Activated CD4-positive, alpha-beta T cell treated with anti-CD3 and anti-CD28 coated beads, Interleukin-2, amount 50 U/mL, for 24 hours (primary cell): ENCODE results near the gene PLEKHS1.
"Not testable (repeated sequence)": the region's sequence is repeated elsewhere in the genome, so short reads cannot be mapped to it uniquely, and the experiment has no call there.

ENCODE experiments used
- DNase-seq, 2 donors: peaks; one replicate each; pipeline ENCODE4 v3.0.0-alpha.2; 2020; ENCODE audit warnings: low read depth in 1 of 2, low spot score in 1 of 2

The PLEKHS1 gene

DNA sequence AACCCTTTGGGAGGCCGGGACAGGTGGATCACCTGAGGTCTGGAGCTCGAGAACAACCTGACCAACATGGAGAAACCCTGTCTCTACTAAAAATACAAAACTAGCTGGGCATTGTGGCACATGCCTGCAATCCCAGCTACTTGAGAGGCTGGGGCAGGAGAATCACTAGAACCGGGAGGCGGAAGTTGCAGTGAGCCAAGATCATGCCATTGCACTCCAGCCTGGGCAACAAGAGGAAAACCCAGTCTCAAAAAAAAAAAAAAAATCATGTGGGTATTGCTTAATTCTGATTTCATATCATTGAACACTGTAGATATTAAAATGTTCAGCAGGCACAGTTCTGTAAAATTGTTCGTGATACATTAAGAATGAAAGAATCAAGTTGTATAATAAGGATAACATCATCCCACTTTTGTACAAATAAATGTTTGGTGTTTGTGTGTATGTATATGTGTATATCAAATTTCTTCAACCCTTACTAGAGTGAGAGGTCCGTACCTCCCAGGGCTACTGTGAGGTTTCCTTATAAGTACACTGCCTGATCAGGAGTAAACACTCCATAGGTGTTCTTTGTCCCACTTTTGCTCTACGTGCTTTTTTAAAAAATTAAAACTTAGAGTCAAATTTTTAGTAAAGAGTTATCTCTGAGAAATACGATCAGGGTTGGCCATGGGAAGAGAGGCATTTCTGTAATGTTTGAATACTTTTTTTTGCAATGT lies 31.7 kb downstream of the PLEKHS1 start:
- no peak for DNase-seq

DNA sequence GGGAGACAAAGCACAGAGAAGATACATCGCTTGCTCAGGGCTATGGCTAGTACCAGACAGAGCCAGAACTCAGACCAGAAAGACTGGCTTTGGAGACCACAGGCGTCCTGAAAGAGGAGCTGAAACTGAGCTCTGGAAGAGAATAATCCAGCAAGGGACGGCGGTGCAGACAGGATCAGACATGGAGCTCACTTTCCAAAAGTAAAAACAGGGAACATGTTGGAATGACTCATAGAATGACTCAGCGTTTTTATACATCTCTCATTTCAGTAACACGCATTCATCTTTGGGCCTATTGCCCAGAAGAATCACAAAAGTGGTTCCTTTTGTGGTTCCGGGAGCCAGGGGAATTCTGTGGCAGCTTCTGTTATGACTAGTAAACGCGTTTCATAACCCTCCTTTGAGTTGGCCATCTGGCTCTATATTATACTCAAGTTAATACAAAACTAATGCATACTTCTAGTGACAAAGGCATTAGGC lies 37.2 kb downstream of the PLEKHS1 start:
- no peak for DNase-seq

DNA sequence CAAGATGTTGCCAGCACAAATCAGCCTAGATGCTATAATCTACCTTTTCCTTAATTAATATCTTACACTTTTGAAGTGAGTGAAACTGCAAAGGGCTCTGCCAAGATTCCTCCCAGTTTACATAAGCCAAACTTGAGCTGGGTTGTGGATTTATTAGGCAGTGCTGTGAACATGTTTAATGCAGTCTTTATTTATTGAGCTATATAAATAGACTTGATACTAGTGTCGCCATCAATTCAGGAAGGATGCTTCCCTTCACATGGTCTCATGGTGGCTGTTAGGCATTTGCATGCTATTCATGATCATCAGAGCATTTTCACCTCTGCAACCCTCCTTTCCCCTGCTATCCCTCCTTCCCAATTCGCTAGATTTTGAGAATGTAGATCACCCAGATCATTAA lies 40.2 kb downstream of the PLEKHS1 start:
- DNase-seq = no peak

DNA sequence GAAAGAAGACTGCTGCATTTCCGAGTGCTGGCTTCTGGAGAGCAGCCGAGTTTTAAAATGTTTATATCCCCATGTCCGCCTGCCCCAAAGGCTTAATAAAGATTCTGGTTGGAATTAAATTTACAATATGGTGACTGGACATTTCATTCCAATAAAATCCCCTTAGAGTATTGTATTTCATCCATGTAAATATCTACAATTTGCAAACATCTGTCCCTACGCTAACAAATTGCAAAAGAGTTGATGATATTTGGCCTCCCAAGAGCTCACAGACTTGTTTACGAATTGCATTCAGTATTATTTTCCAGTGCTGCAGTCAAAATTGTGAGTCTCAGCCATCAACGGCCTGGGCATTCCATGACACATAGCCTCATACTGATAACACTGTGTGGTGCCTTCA lies 50.1 kb downstream of the PLEKHS1 start:
- DNase-seq = no peak

DNA sequence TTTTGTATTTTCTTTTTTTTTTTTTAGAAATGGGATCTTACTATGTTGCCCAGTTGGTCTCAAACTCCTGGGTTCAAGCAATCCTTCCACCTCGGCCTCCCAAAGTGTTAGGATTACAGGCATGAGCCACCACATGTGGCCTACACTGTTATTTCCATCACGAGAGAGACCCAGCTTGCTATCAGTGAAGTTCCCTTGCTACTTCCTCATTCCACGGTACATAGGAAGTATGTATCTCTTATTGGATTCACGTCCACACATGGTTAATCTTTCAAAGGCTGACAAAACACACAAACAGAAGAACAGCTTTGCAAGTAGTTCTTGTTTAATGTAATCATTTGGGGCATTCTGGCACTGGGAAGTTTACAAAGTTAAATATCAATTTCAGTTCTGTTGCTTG lies 51.5 kb downstream of the PLEKHS1 start:
- DNase-seq = no peak

DNA sequence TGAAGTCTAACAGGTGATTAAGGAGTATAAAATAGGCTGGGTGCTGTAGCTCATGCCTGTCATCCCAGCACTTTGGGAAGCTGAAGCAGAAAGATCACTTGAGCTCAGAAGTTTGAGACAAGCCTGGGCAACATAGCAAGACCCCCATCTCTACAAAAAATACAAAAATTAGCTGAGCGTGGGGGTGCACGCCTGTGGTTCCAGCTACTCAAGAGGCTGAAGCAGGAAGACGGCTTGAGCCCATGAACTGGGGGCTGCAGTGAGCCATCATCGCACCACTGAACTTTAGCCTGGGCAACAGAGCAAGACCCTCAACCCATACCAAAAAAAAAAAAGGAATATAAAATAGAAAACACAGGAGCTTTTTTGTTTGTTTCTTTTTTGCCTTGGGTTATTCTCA lies 55.0 kb downstream of the PLEKHS1 start:
- DNase-seq = no peak

DNA sequence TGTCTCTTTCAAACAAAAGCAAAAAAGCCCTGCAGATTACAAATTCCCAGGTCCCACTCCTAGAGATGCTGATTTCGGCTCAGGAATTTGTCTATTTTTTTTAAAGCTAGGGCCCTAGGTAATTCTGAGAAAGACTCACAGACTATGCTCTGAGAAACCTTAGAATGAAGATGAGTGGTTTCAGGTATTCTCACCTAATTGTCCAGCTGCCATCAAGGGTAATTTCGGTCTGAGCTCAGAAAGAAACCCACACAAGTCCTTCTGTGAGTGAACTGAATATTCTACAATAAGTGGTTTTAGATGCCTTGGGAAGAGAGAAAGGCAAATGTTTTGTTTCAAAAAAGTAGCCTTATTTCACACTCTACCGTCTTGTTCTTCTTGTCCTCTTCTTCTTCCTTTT lies 56.7 kb downstream of the PLEKHS1 start:
- no peak for DNase-seq

DNA sequence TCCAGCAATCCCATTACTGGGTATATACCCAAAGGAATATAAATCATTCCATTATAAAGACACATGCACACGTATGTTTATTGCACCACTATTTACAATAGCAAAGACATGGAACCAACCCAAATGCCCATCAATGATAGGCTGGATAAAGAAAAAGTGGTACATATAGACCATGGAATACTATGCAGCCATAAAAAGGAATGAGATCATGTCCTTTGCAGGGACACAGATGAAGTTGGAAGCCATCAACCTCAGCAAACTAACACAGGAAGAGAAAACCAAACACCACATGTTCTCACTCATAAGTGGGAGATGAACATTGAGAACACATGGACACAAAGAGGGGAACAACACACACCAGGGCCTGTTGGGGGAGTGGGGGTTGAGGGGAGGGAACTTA lies 63.2 kb downstream of the PLEKHS1 start:
- DNase-seq = not testable (repeated sequence)

DNA sequence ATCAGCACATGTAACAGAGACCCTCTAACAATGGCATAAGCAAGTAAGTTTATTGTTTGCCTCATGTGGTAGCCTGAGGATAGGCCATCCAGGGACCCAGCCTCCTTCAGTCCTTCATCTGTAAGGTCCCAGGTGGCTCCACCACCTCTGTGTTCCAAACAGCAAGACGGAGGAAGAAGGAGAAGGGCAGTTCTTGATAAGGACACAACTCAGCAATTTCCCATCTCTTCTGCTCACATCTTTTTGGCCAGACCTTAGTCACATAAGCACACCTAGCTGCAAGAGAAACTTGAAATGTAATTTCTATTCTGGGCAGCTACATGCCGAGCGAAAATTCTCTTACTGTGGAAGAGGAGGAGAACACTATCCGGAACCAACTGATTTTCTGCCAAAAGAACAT lies 68.5 kb downstream of the PLEKHS1 start:
- no peak for DNase-seq

DNA sequence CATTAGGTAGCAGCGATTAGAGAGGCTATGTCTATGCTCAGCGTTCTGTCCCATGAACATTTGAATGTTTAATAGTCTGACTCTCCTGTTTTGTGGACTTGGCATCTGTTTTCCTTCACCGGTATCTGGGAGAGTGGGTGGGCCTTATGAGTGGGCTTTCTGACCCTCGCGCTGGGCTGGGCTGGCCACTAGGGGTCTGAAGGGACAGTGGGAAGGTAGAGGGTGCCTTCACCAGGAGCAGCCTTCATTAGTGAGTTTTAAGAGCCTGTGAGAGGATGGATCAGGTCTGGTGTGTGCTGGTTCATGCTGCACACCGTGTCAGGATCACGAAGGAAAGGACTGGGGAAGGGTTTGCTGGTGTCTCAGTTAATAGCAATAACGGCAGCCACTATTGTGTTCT lies 69.0 kb downstream of the PLEKHS1 start:
- DNase-seq = no peak

DNA sequence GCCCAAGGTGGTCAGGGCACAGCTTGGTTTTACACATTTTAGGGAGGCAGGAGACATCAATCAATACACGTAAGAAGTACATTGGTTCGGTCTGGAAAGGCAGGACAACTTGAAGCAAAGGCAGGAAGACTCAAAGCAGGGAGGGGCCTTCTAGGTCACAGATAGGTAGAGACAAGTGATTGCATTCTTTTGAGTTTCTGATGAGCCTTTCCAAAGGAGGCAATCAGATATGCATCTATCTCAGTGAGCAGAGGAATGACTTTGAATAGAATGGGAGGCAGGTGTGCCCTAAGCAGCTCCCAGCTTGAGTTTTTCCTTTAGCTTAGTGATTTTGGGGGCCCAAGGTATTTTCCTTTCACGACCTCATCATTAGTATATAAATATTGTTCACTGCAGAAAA lies 69.8 kb downstream of the PLEKHS1 start:
- not testable (repeated sequence) for DNase-seq

DNA sequence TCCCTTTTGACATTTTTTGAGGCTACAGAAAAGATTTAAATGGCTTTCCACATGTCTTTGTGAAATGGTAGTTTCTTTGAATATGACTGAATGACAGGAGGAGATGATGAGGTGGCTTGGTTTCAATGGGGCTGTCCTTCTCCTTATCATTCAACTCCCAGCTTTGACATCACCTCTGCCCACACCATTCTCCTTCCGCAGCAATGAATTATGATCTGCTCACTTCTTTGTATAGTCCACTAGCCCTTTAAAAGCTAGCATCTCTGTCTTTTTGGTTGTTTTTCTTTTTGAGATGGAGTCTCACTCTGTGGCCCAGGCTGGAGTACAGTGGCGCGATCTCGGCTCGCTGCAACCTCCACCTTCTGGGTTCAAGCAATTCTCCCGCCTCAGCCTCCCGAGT lies 70.7 kb downstream of the PLEKHS1 start:
- DNase-seq = no peak

DNA sequence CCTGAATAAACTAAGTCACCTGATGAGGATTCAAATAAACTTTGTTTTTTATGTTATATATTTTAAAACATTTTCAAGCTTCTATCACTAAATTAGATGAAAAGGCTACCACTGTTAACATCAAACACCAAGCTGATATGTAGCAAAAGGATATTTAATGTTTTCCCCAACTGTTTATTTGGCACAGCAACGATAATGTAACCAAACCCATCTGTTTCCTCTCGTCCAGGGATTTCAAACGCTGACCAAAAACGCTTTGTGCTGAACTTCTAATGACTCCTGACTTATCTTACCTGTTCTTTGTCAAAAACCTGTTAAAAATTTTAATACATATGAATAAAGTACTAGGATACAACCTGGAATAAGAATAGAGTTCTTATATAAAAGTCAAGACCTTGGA lies 71.9 kb downstream of the PLEKHS1 start:
- no peak for DNase-seq

DNA sequence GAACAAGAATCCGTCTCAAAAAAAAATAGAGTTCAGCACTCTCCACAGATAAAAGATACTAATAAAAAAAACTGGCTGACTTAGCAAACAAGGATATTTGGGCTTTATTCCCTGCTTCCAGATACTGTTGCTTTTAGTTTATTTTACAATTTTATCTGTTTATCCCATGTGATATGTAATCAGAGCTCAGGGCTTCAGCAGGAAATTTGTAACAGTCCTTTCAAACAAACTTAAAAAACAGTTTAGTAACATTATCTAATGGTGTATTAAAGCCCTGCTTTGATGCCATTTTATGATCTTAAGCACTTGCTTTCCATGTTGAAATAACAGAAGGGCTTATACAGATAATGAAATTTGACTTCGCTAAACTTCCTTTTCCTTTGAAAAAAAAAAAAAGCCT lies 74.3 kb downstream of the PLEKHS1 start:
- DNase-seq = no peak

DNA sequence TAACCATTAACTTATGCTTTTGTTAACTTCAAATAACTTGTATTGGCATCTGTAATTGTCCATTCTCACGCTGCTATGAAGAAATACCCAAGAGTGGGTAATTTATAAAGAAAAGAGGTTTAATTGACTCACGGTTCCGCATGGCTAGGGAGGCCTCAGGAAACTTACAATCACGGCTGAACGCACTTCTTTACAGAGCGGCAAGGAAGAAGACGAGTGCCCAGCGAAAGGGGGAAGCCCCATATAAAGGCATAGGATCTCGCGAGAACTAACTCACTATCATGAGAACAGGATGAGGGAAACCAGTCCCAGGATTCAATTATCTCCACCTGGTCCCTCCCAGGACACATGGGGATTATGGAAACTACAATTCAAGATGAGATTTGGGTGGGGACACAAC lies 77.1 kb downstream of the PLEKHS1 start:
- not testable (repeated sequence) for DNase-seq
